Prostate gland (tissue), 2 donors: ENCODE results near the gene INO80E. TPM values are rescaled to one million over a fixed set of nuclear protein-coding genes. Genes with fewer than 3 reads are reported as not detected.

ENCODE experiments used
- DNase-seq: peaks from one replicate; pipeline ENCODE4 v3.0.0-alpha.2; 2019; ENCODE audit warnings: low spot score
- H3K27ac ChIP-seq, 2 donors: fragments of 200-600 bp; sonication (generic); 2 replicates each; pipeline ENCODE4 v1.5.1; 2017 to 2019
- H3K27me3 ChIP-seq: fragments of 200-600 bp; sonication (generic); replicated peaks from 2 replicates; pipeline ENCODE4 v1.5.1; 2019; ENCODE audit not compliant: insufficient read depth
- H3K36me3 ChIP-seq, 2 donors: fragments of 200-600 bp; sonication (generic); 1 replicate in 1 of 2; 2 replicates in 1 of 2; pipeline versions ENCODE4 v1.5.1 to v1.8.1; 2017 to 2019
- H3K4me1 ChIP-seq: fragments of 200-600 bp; sonication (generic); replicated peaks from 2 replicates; pipeline ENCODE4 v1.5.1; 2019
- H3K4me3 ChIP-seq, 2 donors: fragments of 200-600 bp; sonication (generic); 2 replicates each; pipeline ENCODE4 v1.5.1; 2017 to 2019
- H3K9me3 ChIP-seq: fragments of 200-600 bp; sonication (generic); 2 replicates; pipeline ENCODE4 v1.5.1; 2017
- CTCF ChIP-seq, 4 experiments: fragments of 200-600 bp in 2 of 4; fragments of 450-650 bp in 2 of 4; sonication (generic) in 2 of 4; IDR thresholded peaks; 1 replicate in 3 of 4; 2 replicates in 1 of 4; pipeline ENCODE4 v1.5.1; 2016 to 2019; ENCODE audit warnings: antibody characterized with exemption in 4 of 4, mild to moderate bottlenecking in 2 of 4, moderate library complexity in 2 of 4
- POLR2A ChIP-seq: fragments of 450-650 bp; IDR thresholded peaks from one replicate; pipeline ENCODE4 v1.6.1; 2016; ENCODE audit warnings: antibody characterized with exemption, mild to moderate bottlenecking
- POLR2AphosphoS5 ChIP-seq: sonication (generic); formaldehyde crosslinking; IDR thresholded peaks from one replicate; pipeline ENCODE4 v1.6.1; 2017; ENCODE audit warnings: antibody characterized with exemption
- WGBS: methylation state at CpG from one replicate; pipeline ENCODE4 v1.1.5; 2018; 5-methylcytosine and 5-hydroxymethylcytosine counted together
- intact Hi-C: fragments of 100-400 bp; cut with DNase I; formaldehyde crosslinking; loops from one replicate; pipeline ENCODE4 v1.14.2; 2022
- total RNA-seq, 2 donors: library from RNA; depleted of rRNA; stranded (reverse); fragments of >200 nt; gene quantifications; one replicate each; pipeline ENCODE4 v1.1.0, GENCODE V29; 2016

INO80E gene
- total RNA-seq, 2 donors from 2014 or later, result 51.8 to 113 TPM

GRCh38 chr16:29972500-29972899 lies 23.5 kb upstream of the INO80E start:
- no peak for DNase-seq
- no peaks in the 10 kb centered on the region for H3K9me3 ChIP-seq
- TF ChIP-seq POLR2AphosphoS5 (no peak), CTCF (IDR thresholded peaks at IDR 0.05) (no peak), POLR2A (no peak)
- no peak overlapping the region for H3K4me3 ChIP-seq
- H3K36me3 ChIP-seq, result no peaks in the 10 kb centered on the region
- no peaks in the 10 kb centered on the region for H3K27me3 ChIP-seq
- no peak overlapping the region for H3K27ac ChIP-seq
- peaks cover 13% of the 10 kb centered on the region for H3K4me1 ChIP-seq
- WGBS, result 94% methylated on average over 1 of the region's 1 CpG
- intact Hi-C loops, result no loop called here

- H3K27me3 ChIP-seq, result no peaks in the 10 kb centered on the region
- no peak for TF ChIP-seq POLR2A
- H3K4me3 ChIP-seq, result no peak overlapping the region
- H3K36me3 ChIP-seq, result peaks cover 0 to 2% of the 10 kb centered on the region in 2 donors
- intact Hi-C loops, result no loop called here
- DNase-seq, result no peak
- H3K9me3 ChIP-seq, result no peaks in the 10 kb centered on the region
- peaks cover 13% of the 10 kb centered on the region for H3K4me1 ChIP-seq
- 75% methylated on average over 6 of the region's 6 CpGs for WGBS
- H3K27ac ChIP-seq, result peak overlapping the region; percentile 84 to 89
These were observed 23.1 kb upstream of the INO80E start for GRCh38 chr16:29972992-29973383.

GRCh38 chr16:29973384-29974246 lies 22.4 kb upstream of the INO80E start, which contains the start of gene TAOK2:
TAOK2 (plus strand) TSS chr16:29973868; CDS start chr16:29977773, 3,905 bp downstream.
- Histone ChIP-seq H3K9me3 (no peaks in the 10 kb centered on the region), H3K36me3 (peaks cover 3% of the 10 kb centered on the region in 2 donors), H3K4me3 (peak within 1 kb of the TSS; percentile 82 to 93), H3K27ac (peak within 1 kb of the TSS; percentile 84 to 89), H3K4me1 (peaks cover 13% of the 10 kb centered on the region), H3K27me3 (no peaks in the 10 kb centered on the region)
- intact Hi-C loops, result no loop called here
- DNase-seq, result peak; percentile 98
- TF ChIP-seq CTCF (IDR thresholded peaks at IDR 0.05) (peak in 2 of 4 experiments; percentile 31 to 34), POLR2AphosphoS5 (peak; percentile 95), POLR2A (peak; percentile 71)
- 3% methylated on average over 73 of the region's 75 CpGs for WGBS

GRCh38 chr16:29974291-29975133 lies 21.5 kb upstream of the INO80E start:
- intact Hi-C loops, result no loop called here
- H3K27ac ChIP-seq, result peak overlapping the region; percentile 84 to 89
- H3K4me3 ChIP-seq, result peak overlapping the region; percentile 82 to 93
- no peaks in the 10 kb centered on the region for H3K27me3 ChIP-seq
- peaks cover 3 to 12% of the 10 kb centered on the region in 2 donors for H3K36me3 ChIP-seq
- H3K4me1 ChIP-seq, result peaks cover 13% of the 10 kb centered on the region
- WGBS, result 2% methylated on average over 31 of the region's 31 CpGs
- TF ChIP-seq POLR2A (no peak), POLR2AphosphoS5 (no peak), CTCF (IDR thresholded peaks at IDR 0.05) (no peak)
- H3K9me3 ChIP-seq, result no peaks in the 10 kb centered on the region
- DNase-seq, result no peak

GRCh38 chr16:29975134-29975538 lies 20.9 kb upstream of the INO80E start:
- TF ChIP-seq POLR2A, result no peak
- TF ChIP-seq POLR2AphosphoS5, result no peak
- no peak for TF ChIP-seq CTCF (IDR thresholded peaks at IDR 0.05)
- H3K36me3 ChIP-seq, result peaks cover 3 to 18% of the 10 kb centered on the region in 2 donors
- H3K27ac ChIP-seq, result no peak overlapping the region
- WGBS, result 58% methylated on average over 5 of the region's 5 CpGs
- intact Hi-C loops, result no loop called here
- DNase-seq, result no peak
- no peaks in the 10 kb centered on the region for H3K27me3 ChIP-seq
- peaks cover 13% of the 10 kb centered on the region for H3K4me1 ChIP-seq
- peak overlapping the region; percentile 82 to 93 for H3K4me3 ChIP-seq
- no peaks in the 10 kb centered on the region for H3K9me3 ChIP-seq
